Lower leg skin (tissue), 3 donors: ENCODE results near the gene TMEM234.

Source experiments
- POLR2A ChIP-seq, 2 donors: fragments of 450-650 bp; IDR thresholded peaks; one replicate each; pipeline ENCODE4 v1.6.1; 2016 to 2017; ENCODE audit warnings: antibody characterized with exemption in 2 of 2, mild to moderate bottlenecking in 1 of 2, moderate library complexity in 1 of 2
- TF ChIP-seq, protein P1 (sequence below), 3 donors: fragments of 450-650 bp; IDR thresholded peaks; one replicate each; pipeline ENCODE4 v1.5.1; 2016; ENCODE audit warnings: antibody characterized with exemption in 3 of 3, mild to moderate bottlenecking in 3 of 3, moderate library complexity in 2 of 3

DNA sequence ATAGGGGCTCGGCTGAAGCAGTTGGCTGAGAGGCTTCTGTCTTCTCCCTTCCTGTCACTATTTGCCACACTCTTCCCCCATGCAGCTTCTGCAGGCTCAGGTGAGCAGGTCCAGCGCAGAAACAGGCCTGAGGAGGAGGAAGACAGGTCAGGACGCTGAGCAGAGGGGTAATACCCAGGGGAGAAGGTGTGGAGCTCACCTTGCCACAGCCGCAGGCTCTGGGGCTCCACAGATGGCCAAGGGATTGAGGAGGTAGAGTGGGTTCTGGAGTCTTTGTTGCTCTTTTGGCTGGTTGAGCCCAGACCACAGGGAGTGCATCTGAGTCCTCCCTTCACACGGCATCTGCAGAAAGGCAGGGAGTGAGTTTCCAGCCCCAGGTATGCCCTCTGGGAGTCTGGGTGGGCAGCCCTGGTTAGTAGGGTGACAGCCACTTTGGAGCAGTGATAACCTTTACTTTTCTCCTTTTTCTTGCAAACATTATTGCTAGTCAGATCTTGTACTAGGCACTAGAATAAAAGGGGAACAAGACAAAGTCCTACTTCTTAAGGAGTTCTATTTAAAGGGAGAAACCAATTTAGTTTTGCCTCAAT lies 9.8 kb upstream of the TMEM234 start:
- TF ChIP-seq, protein P1, sequence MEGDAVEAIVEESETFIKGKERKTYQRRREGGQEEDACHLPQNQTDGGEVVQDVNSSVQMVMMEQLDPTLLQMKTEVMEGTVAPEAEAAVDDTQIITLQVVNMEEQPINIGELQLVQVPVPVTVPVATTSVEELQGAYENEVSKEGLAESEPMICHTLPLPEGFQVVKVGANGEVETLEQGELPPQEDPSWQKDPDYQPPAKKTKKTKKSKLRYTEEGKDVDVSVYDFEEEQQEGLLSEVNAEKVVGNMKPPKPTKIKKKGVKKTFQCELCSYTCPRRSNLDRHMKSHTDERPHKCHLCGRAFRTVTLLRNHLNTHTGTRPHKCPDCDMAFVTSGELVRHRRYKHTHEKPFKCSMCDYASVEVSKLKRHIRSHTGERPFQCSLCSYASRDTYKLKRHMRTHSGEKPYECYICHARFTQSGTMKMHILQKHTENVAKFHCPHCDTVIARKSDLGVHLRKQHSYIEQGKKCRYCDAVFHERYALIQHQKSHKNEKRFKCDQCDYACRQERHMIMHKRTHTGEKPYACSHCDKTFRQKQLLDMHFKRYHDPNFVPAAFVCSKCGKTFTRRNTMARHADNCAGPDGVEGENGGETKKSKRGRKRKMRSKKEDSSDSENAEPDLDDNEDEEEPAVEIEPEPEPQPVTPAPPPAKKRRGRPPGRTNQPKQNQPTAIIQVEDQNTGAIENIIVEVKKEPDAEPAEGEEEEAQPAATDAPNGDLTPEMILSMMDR (IDR thresholded peaks at IDR 0.05): no peak
- TF ChIP-seq POLR2A (IDR thresholded peaks at IDR 0.05): no peak
